Upper lobe of right lung (tissue), 1 donor: ENCODE data around the gene IGF2BP3. TPM values are rescaled to one million over a fixed set of nuclear protein-coding genes. Genes with fewer than 3 reads are reported as not detected.

Source experiments
- ATAC-seq: fragments of 200-7000 bp; cut with Tn5 transposase; one replicate; pipeline ENCODE4 v1.9.1; 2020; ENCODE audit warnings: mild to moderate bottlenecking, moderate library complexity
- DNase-seq: peaks from one replicate; pipeline ENCODE4 v3.0.0-alpha.2; 2020
- H3K27ac ChIP-seq: fragments of 200-600 bp; one replicate; pipeline ENCODE4 v1.8.0; 2022
- H3K27me3 ChIP-seq: fragments of 200-600 bp; one replicate; pipeline ENCODE4 v1.8.0; 2022; ENCODE audit warnings: mild to moderate bottlenecking
- H3K36me3 ChIP-seq: fragments of 200-600 bp; one replicate; pipeline ENCODE4 v1.8.0; 2022
- H3K4me1 ChIP-seq: fragments of 200-600 bp; one replicate; pipeline ENCODE4 v1.8.0; 2022
- H3K4me3 ChIP-seq: fragments of 200-600 bp; one replicate; pipeline ENCODE4 v1.8.0; 2022; ENCODE audit warnings: mild to moderate bottlenecking
- H3K9me3 ChIP-seq: fragments of 200-600 bp; one replicate; pipeline ENCODE4 v1.8.0; 2022
- CTCF ChIP-seq: fragments of 200-600 bp; IDR thresholded peaks from one replicate; pipeline ENCODE4 v1.8.0; 2022; ENCODE audit warnings: antibody characterized with exemption
- intact Hi-C: fragments of 100-400 bp; cut with DNase I; formaldehyde crosslinking; loops from one replicate; pipeline ENCODE4 v1.11.0; 2022
- total RNA-seq: library from RNA; stranded (reverse); fragmentation: NEBNext Ultra II Directional; extraction: Animal tissue kit (Norgen Biotek cat#: 25700); gene quantifications from one replicate; pipeline ENCODE4 v1.2.1, GENCODE V29; 2021
- donor health status: DM: no; HTN: yes; CAD: no; lungs with severe emphysema.

IGF2BP3 gene
- total RNA-seq, 1 donor from 2014 or later = 3.3 TPM

- Histone ChIP-seq H3K4me3 (no peak overlapping the region), H3K27me3 (no peaks in the 10 kb centered on the region), H3K9me3 (no peaks in the 10 kb centered on the region), H3K27ac (no peak overlapping the region), H3K36me3 (no peaks in the 10 kb centered on the region), H3K4me1 (no peaks in the 10 kb centered on the region)
- no peak for ATAC-seq
- no peak for TF ChIP-seq CTCF
- intact Hi-C loops = no loop called here
- DNase-seq = no peak
Observed at GRCh38 chr7:23349484-23350157, 120.7 kb downstream of the IGF2BP3 start.

GRCh38 chr7:23347682-23348180 lies 122.6 kb downstream of the IGF2BP3 start:
- Histone ChIP-seq H3K9me3 (no peaks in the 10 kb centered on the region), H3K4me1 (no peaks in the 10 kb centered on the region), H3K36me3 (no peaks in the 10 kb centered on the region), H3K27me3 (no peaks in the 10 kb centered on the region), H3K27ac (no peak overlapping the region), H3K4me3 (peak overlapping the region; percentile 30)
- intact Hi-C loops = no loop called here
- no peak for TF ChIP-seq CTCF
- DNase-seq (no peak), ATAC-seq (peak; percentile 56)

- no peak for DNase-seq
- H3K9me3 ChIP-seq = no peaks in the 10 kb centered on the region
- H3K4me3 ChIP-seq = peak overlapping the region; percentile 30
- H3K27me3 ChIP-seq = no peaks in the 10 kb centered on the region
- ATAC-seq = peak; percentile 23
- H3K4me1 ChIP-seq = no peaks in the 10 kb centered on the region
- no peaks in the 10 kb centered on the region for H3K36me3 ChIP-seq
- no peak overlapping the region for H3K27ac ChIP-seq
- TF ChIP-seq CTCF = no peak
- intact Hi-C loops = no loop called here
Observed at GRCh38 chr7:23347033-23347681, 123.1 kb downstream of the IGF2BP3 start.

- no peaks in the 10 kb centered on the region for H3K9me3 ChIP-seq
- H3K4me1 ChIP-seq = no peaks in the 10 kb centered on the region
- TF ChIP-seq CTCF = no peak
- H3K4me3 ChIP-seq = peak overlapping the region; percentile 30
- no peaks in the 10 kb centered on the region for H3K36me3 ChIP-seq
- ATAC-seq (no peak), DNase-seq (no peak)
- H3K27me3 ChIP-seq = no peaks in the 10 kb centered on the region
- H3K27ac ChIP-seq = no peak overlapping the region
- intact Hi-C loops = no loop called here
Observed at GRCh38 chr7:23346316-23346715, 124.0 kb downstream of the IGF2BP3 start.

- ATAC-seq = no peak
Observed at GRCh38 chr7:23345601-23346000, 124.7 kb downstream of the IGF2BP3 start.

More at GRCh38 chr7:23345601-23346000, 124.7 kb downstream of the IGF2BP3 start:
- H3K4me3 ChIP-seq = no peak overlapping the region
- no peak for TF ChIP-seq CTCF
- intact Hi-C loops = no loop called here
- H3K27me3 ChIP-seq = no peaks in the 10 kb centered on the region
- H3K4me1 ChIP-seq = no peaks in the 10 kb centered on the region
- no peaks in the 10 kb centered on the region for H3K36me3 ChIP-seq
- no peak for DNase-seq
- no peaks in the 10 kb centered on the region for H3K9me3 ChIP-seq
- no peak overlapping the region for H3K27ac ChIP-seq
